ENCODE results near the gene NEIL1.

The NEIL1 gene

DNA sequence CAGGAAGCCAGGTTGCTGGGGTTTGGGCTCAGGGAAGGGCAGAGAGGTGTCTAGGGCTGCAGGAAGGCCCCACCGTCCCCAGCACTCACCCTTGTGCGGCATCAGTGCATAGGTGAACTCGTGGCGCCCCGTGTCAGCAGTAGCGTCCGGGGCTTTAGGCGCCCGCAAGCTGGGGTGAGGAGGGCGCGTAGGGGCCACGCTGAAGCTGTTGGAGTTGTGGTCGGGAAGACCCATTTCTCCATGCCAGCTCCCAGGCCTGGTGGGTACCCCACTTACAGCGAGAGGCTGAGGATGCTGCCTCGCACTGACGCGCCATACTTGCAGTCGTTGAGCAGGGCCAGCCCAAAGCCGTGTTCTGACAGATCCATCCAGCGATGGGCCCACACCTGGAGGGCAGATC, 9.7 kb downstream of the NEIL1 start:
- DNase-seq (ENCODE audit: low read depth), result no peak

DNA sequence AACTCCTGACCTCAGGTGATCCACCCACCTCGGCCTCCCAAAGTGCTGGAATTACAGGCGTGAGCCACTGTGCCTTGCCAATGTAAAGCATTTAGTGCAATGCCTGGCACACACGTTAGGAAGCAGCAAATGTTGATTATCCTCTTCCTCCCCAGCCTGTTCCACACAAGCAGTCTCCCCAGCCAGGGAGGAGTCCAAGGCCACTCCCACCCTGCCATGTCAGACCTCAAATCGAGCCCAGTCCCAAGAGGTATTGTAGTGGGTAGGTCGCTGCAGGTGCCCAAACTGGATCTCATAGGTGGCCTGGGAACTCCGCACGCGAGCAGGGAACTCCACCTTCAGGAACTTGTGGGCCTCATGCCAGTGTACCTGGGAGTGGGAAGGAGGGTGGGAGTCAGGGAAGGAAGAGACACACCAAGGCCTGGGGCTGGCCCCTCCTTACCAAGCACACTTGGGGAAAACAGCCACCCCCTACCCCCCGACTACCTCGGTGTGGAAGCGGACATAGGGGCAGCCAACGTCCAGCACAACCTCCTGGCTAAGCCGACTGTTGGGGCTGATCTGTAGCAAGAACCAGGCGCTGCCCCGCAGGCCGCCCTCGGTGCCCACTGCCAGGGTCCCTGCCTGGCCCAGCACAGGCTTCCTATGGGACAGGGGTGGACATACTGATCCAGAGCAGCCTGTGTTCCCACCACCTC, 11.3 kb downstream of the NEIL1 start:
- DNase-seq (ENCODE audit: low read depth), result no peak

DNA sequence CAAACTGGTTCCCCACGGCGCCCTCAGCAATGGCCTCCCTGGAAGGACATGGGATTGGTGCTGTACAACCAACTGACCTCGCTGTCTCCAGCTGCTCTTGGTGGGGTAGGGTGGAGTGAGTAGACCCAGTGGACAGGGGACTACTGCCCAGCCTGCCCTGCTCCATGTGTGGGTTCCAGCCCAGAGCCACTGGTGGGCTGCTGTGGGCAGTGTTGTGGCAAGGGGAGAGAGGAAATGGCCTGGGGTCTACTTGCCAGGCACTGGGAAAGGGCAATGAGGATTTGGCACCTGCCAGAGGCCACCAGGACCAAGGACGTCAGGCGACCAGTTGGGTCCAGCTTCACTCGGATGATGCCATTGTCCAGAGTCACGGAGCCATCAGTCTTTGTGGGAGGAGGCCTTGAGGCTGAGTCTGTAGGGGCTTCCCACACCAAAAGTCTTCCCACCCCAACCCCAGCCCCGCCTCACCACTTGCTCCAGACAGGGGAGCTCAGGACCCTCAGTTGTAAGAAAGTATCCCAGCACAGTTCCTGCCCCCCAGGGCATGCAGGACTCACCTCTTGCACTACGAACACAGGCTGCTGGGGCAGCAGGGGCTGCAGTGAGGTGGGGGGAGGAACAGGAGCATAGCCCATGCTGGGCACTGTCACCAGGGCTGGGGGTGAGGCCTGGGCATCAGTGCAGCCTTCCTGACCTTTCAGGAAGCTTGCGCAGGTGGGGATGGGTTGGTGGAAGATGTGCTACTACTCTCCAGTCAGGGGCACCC, 12.1 kb downstream of the NEIL1 start:
- no peak for DNase-seq (ENCODE audit: low read depth)

GRCh38 chr15:75359537-75360250, 12.9 kb downstream of the NEIL1 start:
- no peak for DNase-seq (ENCODE audit: low read depth)

GRCh38 chr15:75360391-75360790, 13.6 kb downstream of the NEIL1 start:
- DNase-seq (ENCODE audit: low read depth), result no peak

DNA sequence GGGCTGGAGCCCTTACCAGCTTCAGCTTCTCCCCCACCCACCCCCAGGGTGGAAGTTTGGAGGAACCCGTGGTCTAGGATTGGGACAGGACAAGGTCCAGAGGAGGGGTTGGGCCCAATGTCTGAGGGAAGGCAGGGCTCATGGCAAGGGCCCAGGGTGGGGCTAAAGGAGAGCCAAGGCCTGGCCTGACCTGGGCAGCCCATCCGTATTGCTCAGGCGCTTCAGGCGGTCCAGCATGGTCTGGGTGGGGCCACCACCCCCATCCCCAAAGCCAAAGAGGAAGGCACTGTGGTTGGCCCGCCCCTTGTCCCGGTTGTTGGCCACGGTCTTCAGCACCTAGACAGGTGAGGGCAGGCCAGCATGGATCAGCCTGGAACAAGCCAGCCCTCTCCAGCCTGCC, 14.0 kb downstream of the NEIL1 start:
- DNase-seq (ENCODE audit: low read depth), result no peak

- no peak for DNase-seq (ENCODE audit: low read depth)
Measured at GRCh38 chr15:75361361-75361988, 14.6 kb downstream of the NEIL1 start.

GRCh38 chr15:75361989-75362641, 15.3 kb downstream of the NEIL1 start:
- DNase-seq (ENCODE audit: low read depth), result no peak

DNA sequence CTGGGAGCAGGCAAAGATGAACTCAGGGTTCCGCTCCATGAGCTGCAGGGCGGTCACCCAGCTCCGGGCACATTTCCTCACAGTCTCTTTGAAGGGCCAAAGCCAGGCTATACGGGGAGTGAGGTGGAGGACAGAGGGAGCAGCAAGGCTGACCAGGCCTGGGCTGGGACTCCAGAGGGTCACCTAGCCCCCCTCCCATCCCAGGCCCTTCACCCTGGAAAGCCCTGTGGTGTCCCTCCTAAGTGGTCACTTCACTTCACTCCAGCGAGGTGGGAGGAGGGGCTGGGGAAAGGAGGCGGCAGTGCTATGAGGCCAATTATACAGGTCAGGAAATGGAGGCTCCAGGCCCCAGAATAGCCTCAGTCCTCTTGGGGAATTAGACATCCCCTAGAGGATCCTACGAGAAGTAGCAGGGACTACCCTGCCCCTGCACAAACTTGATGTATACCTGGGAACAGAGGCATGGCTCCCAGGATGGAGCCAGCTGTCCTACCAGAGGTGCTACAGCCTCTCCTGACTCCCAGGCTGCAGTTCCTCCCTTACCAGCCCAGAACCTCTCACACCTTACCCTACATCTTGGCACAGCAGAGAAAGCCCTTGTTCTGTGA, 15.9 kb downstream of the NEIL1 start:
- no peak for DNase-seq (ENCODE audit: low read depth)

GRCh38 chr15:75363786-75364185, 16.9 kb downstream of the NEIL1 start:
- no peak for DNase-seq (ENCODE audit: low read depth)

DNA sequence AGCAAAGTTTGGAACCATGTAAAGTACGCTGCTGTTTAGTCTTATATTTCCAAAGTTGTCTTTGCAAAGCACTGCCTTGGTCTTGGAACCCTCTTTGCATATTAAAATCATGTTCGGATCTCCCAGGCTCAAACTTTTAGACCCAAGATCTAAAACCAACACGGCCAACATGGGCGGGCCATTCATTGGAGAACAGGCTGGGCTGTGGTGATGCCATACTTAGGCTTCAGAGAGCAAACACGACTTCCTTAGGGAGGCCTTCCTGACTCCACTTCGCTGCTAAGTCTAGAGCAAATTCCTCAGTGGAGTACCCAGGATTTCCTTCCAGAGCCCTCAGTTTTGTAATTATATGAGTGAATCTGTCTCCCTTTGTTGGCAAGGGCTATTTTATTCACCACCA, 18.0 kb downstream of the NEIL1 start:
- DNase-seq (ENCODE audit: low read depth), result no peak

DNA sequence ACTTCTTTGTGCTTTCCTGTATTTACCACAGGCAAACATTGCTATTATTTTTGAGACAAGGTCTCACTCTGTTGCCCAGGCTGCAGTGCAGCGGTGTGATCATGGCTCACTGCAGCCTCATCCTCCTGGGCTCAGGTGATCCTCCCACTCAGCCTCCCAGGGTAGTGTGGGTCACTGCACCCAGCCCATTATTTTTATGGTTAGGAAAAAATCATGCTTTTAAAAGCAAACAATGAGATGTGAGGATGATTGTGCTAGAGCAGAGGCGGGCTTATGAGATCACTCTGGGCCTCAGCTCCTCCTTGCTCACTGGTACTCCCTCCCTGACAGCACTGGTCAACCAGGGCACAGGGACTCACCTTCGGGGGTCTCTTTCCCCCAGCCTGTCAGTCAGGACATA, 19.3 kb downstream of the NEIL1 start:
- DNase-seq (ENCODE audit: low read depth), result no peak

DNA sequence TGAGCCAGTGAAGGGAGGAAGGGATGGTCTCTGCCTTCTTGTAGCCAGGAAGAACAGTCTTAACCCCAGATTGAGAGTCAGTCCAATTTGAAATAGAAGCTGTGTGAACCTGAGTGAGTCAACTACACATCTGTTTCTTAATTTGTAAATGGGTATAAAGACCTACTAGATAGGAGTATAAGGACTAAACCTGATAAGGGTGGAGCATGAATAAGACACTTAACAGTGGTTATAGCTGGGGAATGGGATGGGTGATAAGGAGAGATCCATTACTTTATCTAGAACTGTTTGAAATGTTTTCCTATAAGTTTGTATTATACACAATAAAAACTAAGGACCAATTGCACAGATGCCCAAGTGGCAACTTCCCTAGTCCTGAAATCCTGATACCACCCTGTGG, 20.2 kb downstream of the NEIL1 start:
- no peak for DNase-seq (ENCODE audit: low read depth)

- DNase-seq (ENCODE audit: low read depth), result no peak
Measured at GRCh38 chr15:75367406-75367912, 20.6 kb downstream of the NEIL1 start.

- DNase-seq (ENCODE audit: low read depth), result peak; percentile 98
Measured at GRCh38 chr15:75367913-75368688, 21.3 kb downstream of the NEIL1 start, which contains the start of gene MAN2C1. Gene MAN2C1 (minus strand): TSS chr15:75368607. CDS start chr15:75368583, 24 bp downstream.

DNA sequence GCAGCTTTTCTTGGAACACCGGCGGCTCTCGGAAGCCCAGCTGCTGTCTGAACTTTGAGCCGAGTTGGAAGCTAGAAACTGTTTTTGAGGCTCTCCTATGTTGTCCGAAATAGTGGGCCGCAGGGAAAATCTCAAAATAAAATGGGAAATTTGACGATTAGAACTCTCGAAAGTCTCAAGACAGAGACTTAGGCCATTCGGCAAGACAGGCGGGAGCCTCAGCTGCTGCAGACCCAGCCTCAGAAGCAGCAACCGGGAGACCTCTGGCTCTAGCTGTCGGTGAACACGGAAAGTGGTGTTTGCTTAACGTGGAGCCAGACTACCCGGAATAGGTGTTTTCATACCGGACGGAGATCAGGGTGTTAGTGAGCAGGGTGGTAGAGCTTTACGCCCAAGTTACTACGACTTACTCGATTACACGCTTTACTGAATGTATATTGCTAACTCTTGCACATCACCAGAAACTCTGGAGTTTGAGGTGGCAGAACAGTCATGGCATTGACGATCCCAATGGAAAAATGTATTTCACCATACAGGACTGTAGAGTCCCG, 21.9 kb downstream of the NEIL1 start:
- peak; percentile 34 for DNase-seq (ENCODE audit: low read depth)

- DNase-seq (ENCODE audit: low read depth), result no peak
Measured at GRCh38 chr15:75369897-75370581, 23.2 kb downstream of the NEIL1 start.

DNA sequence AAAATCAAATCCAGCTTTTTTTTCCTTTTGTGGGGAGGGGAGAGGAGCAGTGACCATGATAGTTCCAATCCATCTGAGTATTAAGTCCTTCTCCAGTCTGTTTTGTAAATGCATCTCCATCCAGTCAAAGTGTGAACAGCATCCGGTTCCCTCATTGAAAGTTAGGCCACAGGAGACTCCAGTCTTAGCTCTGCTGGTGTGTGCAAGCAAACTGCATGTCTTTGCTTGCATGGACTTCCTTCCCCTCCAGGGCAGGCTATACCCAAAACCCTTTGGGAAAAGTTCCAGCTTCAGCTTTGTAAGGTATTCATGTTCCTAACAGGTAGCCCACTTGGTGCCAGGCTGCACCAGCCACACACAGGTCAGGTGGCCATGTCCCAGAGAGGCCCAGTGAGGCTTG, 24.6 kb downstream of the NEIL1 start:
- no peak for DNase-seq (ENCODE audit: low read depth)

DNA sequence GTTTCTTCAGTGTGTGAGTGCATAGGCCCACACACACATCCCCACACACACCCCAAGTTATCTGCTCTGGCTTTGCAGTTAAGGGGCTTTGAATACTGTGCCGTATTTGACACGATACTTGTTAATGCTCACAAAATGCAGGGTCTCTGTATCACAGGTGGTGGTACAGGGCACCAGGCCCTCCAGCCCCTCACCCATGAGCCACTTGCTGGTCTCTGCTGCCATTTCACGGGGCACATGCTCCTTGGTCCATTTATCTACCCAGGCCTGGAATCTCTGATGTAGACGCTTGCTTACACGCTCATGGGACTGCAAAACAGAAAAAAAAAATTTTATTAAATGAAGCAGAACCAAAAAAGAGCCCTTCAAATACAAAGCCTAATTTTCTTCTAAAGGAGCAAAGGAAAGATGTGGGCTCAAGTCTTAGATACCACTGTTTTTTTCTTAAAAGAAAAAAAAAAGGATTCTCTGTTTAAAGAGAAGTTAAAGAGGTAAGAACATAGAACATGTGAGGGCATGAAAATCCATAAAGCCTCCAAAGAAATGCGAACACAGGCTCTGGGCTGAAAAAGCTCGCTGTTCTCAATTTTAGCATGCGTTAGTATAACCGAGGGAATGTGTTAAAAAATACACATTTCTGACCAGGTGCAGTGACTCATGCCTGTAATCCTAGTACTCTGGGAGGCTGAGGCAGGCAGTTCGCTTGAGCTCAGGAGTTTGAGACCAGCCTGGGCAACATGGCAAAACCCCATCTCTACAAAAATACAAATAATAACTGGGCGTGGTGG, 25.3 kb downstream of the NEIL1 start:
- DNase-seq (ENCODE audit: low read depth), result no peak
